ENCODE data around the gene OGDH. TPM values are rescaled to one million over a fixed set of nuclear protein-coding genes. Genes with fewer than 3 reads are reported as not detected.

OGDH gene
- total and polyA plus RNA-seq, 3 donors from 2014 or later: 82.4 to 95.1 (median 87.0) TPM

DNA sequence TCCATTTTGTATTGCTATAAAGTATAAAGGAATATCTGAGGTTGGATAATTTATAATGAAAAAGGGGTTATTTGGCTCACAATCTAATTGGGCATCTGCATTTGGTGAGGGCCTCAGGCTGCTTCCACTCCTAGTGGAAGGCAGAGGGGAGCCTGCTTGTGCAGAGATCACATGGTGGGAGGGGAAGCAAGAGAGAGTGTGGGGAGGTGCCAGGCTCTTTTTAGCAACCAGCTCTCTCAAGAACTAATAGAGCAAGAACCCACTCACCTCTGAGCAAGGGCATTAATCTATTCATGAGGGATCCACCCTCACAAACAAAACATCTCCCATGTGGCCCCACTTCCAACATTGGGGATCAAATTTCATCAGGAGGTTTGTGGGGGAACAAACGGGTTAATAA is 64.6 kb downstream of the OGDH start:
- no peak for DNase-seq
- WGBS, 2 donors: 71 to 91% methylated on average over 1 of the region's 1 CpG
- H3K27ac ChIP-seq: no peak overlapping the region
- H3K36me3 ChIP-seq (ENCODE audit: low read depth, missing control alignments): no peaks in the 10 kb centered on the region
- H3K9me3 ChIP-seq: no peaks in the 10 kb centered on the region
- no peak overlapping the region for H3K4me3 ChIP-seq
- no peaks in the 10 kb centered on the region for H3K4me1 ChIP-seq
- intact Hi-C loops (cut with DNase I; ENCODE audit: low total_unique reads): no loop called here
- no peaks in the 10 kb centered on the region for H3K27me3 ChIP-seq
- TF ChIP-seq, protein P1, sequence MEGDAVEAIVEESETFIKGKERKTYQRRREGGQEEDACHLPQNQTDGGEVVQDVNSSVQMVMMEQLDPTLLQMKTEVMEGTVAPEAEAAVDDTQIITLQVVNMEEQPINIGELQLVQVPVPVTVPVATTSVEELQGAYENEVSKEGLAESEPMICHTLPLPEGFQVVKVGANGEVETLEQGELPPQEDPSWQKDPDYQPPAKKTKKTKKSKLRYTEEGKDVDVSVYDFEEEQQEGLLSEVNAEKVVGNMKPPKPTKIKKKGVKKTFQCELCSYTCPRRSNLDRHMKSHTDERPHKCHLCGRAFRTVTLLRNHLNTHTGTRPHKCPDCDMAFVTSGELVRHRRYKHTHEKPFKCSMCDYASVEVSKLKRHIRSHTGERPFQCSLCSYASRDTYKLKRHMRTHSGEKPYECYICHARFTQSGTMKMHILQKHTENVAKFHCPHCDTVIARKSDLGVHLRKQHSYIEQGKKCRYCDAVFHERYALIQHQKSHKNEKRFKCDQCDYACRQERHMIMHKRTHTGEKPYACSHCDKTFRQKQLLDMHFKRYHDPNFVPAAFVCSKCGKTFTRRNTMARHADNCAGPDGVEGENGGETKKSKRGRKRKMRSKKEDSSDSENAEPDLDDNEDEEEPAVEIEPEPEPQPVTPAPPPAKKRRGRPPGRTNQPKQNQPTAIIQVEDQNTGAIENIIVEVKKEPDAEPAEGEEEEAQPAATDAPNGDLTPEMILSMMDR (IDR thresholded peaks at IDR 0.05): no peak
- no peak for TF ChIP-seq POLR2A (IDR thresholded peaks at IDR 0.05)

DNA sequence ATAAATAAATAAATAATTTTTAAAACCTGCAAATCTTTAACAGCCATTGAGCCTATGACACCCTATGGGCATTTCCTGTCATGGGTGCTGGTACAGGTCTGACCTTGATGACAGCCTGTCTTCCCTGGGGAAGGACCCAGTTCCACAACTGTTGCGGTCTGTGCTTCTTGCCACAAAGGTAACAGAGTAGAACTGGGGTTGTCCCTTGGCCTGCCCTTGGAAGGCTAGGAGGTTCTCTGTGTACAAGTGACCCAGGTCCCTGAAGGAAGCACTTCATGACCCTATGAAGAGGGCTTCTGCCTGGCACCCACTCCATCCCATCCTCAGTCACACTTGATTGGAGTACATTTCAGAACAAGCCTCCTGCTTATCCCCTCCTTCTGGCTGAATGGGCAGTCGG is 66.9 kb downstream of the OGDH start:
- Histone ChIP-seq H3K27me3 (no peaks in the 10 kb centered on the region), H3K9me3 (no peaks in the 10 kb centered on the region), H3K27ac (no peak overlapping the region), H3K4me1 (no peaks in the 10 kb centered on the region), H3K36me3 (ENCODE audit: low read depth, missing control alignments) (no peaks in the 10 kb centered on the region), H3K4me3 (no peak overlapping the region)
- no peak for DNase-seq
- intact Hi-C loops (cut with DNase I; ENCODE audit: low total_unique reads): no loop called here
- TF ChIP-seq, protein P1 (IDR thresholded peaks at IDR 0.05): no peak
- no peak for TF ChIP-seq POLR2A (IDR thresholded peaks at IDR 0.05)
- WGBS, 2 donors: 96% methylated on average over 1 to 2 of the region's 2 CpGs

DNA sequence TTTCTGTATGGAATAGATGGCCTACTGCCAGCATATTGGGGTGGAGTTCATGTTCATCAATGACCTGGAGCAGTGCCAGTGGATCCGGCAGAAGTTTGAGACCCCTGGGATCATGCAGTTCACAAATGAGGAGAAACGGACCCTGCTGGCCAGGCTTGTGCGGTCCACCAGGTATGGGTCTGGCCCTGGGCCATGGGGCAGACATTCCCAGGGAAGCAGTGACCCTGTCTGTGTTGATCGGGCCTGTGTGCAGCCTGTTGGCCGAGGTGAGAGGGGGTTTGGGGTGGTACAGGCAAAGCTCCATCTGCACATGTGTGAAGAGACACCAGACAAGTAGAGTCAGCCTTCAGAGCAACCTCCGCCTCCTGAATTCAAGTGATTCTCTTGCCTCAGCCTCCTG is 67.3 kb downstream of the OGDH start:
- H3K27ac ChIP-seq: no peak overlapping the region
- no peak for DNase-seq

DNA sequence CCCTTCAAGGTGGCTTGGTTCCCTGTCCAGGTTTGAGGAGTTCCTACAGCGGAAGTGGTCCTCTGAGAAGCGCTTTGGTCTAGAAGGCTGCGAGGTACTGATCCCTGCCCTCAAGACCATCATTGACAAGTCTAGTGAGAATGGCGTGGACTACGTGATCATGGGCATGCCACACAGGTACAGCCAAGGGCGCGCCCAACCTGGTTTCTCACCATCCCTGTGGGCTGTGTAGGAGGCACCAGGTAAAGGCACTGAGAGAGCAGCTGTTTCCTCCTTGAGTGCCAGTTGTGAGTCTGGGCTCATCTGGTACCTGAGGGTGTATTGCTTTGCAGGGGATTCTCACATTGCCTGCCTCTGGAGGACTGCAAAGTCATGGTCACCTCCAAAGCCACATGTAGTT is 68.0 kb downstream of the OGDH start:
- no peaks in the 10 kb centered on the region for H3K27me3 ChIP-seq
- no peaks in the 10 kb centered on the region for H3K36me3 ChIP-seq (ENCODE audit: low read depth, missing control alignments)
- intact Hi-C loops (cut with DNase I; ENCODE audit: low total_unique reads): no loop called here
- H3K9me3 ChIP-seq: no peaks in the 10 kb centered on the region
- TF ChIP-seq, protein P1 (IDR thresholded peaks at IDR 0.05): no peak
- TF ChIP-seq POLR2A (IDR thresholded peaks at IDR 0.05): no peak
- H3K27ac ChIP-seq: no peak overlapping the region
- H3K4me3 ChIP-seq: no peak overlapping the region
- 94 to 95% methylated on average over 3 to 7 of the region's 7 CpGs for WGBS, 2 donors
- no peak for DNase-seq
- H3K4me1 ChIP-seq: no peaks in the 10 kb centered on the region

More for the DNA sequence above, 67.3 kb downstream of the OGDH start:
- TF ChIP-seq, protein P1 (IDR thresholded peaks at IDR 0.05): no peak
- TF ChIP-seq POLR2A (IDR thresholded peaks at IDR 0.05): no peak
- Histone ChIP-seq H3K9me3 (no peaks in the 10 kb centered on the region), H3K36me3 (ENCODE audit: low read depth, missing control alignments) (no peaks in the 10 kb centered on the region), H3K4me1 (no peaks in the 10 kb centered on the region), H3K27me3 (no peaks in the 10 kb centered on the region), H3K4me3 (no peak overlapping the region)
- WGBS, 2 donors: 81 to 95% methylated on average over 6 of the region's 6 CpGs
- intact Hi-C loops (cut with DNase I; ENCODE audit: low total_unique reads): no loop called here

DNA sequence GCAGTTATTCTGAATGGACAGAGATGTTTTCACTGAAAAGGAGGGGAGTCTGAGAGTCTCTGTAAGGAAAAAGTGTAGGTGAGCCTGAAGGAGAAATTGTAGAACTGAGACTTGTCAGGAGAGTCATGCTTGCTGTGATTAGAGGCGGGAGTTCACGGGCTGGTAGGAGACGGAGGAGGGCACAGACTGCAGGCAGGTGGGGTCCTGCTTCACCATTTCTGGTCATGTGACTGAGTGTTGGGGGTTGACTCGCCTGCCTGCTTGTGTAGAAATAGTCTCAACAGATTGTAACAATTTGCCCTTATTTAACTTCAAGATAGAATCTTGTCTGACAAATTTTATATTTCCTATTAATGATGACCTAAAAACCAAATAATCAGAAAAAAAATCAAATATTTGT is 70.3 kb downstream of the OGDH start:
- H3K36me3 ChIP-seq (ENCODE audit: low read depth, missing control alignments): no peaks in the 10 kb centered on the region
- no peaks in the 10 kb centered on the region for H3K9me3 ChIP-seq
- no peaks in the 10 kb centered on the region for H3K27me3 ChIP-seq
- no peak for DNase-seq
- no peak overlapping the region for H3K27ac ChIP-seq
- H3K4me3 ChIP-seq: no peak overlapping the region
- intact Hi-C loops (cut with DNase I; ENCODE audit: low total_unique reads): no loop called here
- H3K4me1 ChIP-seq: no peaks in the 10 kb centered on the region
- no peak for TF ChIP-seq POLR2A (IDR thresholded peaks at IDR 0.05)
- TF ChIP-seq, protein P1 (IDR thresholded peaks at IDR 0.05): no peak
- WGBS, 2 donors: 89 to 96% methylated on average over 4 of the region's 4 CpGs

Data from testis (tissue), 3 donors.